LNCaP clone FGC (cell line): Measurements from ENCODE around the gene CTBP2.

Experiments used
- DNase-seq: peaks from one replicate; pipeline ENCODE4 v3.0.0-alpha.2; 2011; ENCODE audit warnings: low read depth
- H3K4me3 ChIP-seq: 2 replicates; pipeline ENCODE4 v1.5.1; 2011; ENCODE audit warnings: mild to moderate bottlenecking, low read depth, low read length, control low read depth
- CTCF ChIP-seq: IDR thresholded peaks from 2 replicates; pipeline ENCODE4 v1.5.1; 2012; ENCODE audit warnings: mild to moderate bottlenecking; ENCODE audit not compliant: control insufficient read depth, insufficient read depth; ENCODE audit errors: extremely low read depth

Gene CTBP2

GRCh38 chr10:125141150-125141859 lies 19.1 kb downstream of the CTBP2 start:
- no peak overlapping the region for H3K4me3 ChIP-seq
- TF ChIP-seq CTCF, result no peak
- DNase-seq, result no peak

- no peak for TF ChIP-seq CTCF
- no peak for DNase-seq
- H3K4me3 ChIP-seq, result no peak overlapping the region
These were observed 20.2 kb downstream of the CTBP2 start for GRCh38 chr10:125140151-125140550.

GRCh38 chr10:125137601-125138438 lies 22.5 kb downstream of the CTBP2 start:
- no peak for DNase-seq
- H3K4me3 ChIP-seq, result peak overlapping the region; percentile 5; the same call in 1 of the 2 replicates
- no peak for TF ChIP-seq CTCF

GRCh38 chr10:125136087-125136486 lies 24.3 kb downstream of the CTBP2 start:
- DNase-seq, result no peak
- no peak for TF ChIP-seq CTCF
- no peak overlapping the region for H3K4me3 ChIP-seq

- no peak for TF ChIP-seq CTCF
- H3K4me3 ChIP-seq, result no peak overlapping the region
- DNase-seq, result no peak
These were observed 24.7 kb downstream of the CTBP2 start for GRCh38 chr10:125135771-125136035.

- DNase-seq, result no peak
- no peak for TF ChIP-seq CTCF
- H3K4me3 ChIP-seq, result no peak overlapping the region
These were observed 25.2 kb downstream of the CTBP2 start for GRCh38 chr10:125134916-125135770.
